ENCODE measurements around the gene SMOC2. TPM values are rescaled to one million over a fixed set of nuclear protein-coding genes. Genes with fewer than 3 reads are reported as not detected.

The SMOC2 gene, protein sequence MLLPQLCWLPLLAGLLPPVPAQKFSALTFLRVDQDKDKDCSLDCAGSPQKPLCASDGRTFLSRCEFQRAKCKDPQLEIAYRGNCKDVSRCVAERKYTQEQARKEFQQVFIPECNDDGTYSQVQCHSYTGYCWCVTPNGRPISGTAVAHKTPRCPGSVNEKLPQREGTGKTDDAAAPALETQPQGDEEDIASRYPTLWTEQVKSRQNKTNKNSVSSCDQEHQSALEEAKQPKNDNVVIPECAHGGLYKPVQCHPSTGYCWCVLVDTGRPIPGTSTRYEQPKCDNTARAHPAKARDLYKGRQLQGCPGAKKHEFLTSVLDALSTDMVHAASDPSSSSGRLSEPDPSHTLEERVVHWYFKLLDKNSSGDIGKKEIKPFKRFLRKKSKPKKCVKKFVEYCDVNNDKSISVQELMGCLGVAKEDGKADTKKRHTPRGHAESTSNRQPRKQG
- 14.4 TPM for total RNA-seq
- long read RNA-seq, transcript SMOC2-202 (13 exons, 3,117 nt) = major isoform, 20 of 28 reads
- long read RNA-seq, partial matches to known transcripts = 5 of 28 reads
- long read RNA-seq, other reads (novel, unspliced or antisense) = 2 of 28 reads

DNA sequence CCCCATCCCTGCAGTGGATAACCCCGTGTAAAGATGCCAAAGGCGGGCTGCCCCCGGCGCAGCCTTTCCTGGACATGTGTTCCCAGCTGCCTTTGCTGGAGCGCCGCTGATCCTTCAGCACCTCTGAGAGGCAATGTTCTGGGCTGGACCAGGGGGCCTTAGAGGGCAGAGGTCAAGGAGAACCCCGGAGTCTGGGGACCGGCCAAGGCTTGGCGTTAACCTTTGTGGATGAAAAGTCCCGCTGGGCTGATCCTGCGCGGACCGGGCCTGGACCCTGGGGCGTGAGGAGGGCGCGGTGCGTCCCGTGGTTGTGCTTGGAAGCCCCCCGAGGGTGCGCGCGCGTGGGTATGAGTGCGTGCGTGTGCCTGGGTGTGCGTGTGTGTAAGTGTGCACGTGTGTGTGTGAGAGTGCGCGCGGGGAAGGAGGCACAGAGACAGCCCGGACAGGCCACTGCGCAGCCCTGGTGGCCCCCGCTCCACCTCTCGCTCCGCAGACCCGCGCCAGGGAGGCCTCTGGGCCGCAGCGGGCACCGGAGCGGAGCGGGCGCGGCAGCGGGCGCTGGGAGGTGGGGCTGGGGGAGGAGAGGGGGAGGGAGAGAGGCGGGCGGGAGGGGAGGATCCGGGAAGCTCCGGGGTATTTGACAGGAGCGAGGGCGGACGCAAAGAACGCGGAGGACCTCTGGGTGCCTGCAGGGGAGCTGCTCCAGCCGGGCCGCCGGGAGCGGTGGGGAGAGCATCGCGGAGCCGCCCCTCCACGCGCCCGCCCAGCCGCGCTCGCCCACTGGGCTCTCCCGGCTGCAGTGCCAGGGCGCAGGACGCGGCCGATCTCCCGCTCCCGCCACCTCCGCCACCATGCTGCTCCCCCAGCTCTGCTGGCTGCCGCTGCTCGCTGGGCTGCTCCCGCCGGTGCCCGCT, at the start of gene SMOC2:
SMOC2 (plus strand) TSS at position 665 of the 914 bp plus-strand sequence; CDS start at position 852, 187 bp downstream.
- Histone ChIP-seq H3K4me3 (peak within 1 kb of the TSS; percentile 72), H3K27me3 (ENCODE audit: low read depth) (peaks cover 97% of the 10 kb centered on the region), H3K27ac (replicated peaks) (peak within 1 kb of the TSS; percentile 76), H3K36me3 (no peaks in the 10 kb centered on the region), H3K9me3 (replicated peaks) (no peaks in the 10 kb centered on the region), H3K4me1 (peaks cover 26% of the 10 kb centered on the region)
- peak; percentile 66 for DNase-seq
- TF ChIP-seq, protein P1, sequence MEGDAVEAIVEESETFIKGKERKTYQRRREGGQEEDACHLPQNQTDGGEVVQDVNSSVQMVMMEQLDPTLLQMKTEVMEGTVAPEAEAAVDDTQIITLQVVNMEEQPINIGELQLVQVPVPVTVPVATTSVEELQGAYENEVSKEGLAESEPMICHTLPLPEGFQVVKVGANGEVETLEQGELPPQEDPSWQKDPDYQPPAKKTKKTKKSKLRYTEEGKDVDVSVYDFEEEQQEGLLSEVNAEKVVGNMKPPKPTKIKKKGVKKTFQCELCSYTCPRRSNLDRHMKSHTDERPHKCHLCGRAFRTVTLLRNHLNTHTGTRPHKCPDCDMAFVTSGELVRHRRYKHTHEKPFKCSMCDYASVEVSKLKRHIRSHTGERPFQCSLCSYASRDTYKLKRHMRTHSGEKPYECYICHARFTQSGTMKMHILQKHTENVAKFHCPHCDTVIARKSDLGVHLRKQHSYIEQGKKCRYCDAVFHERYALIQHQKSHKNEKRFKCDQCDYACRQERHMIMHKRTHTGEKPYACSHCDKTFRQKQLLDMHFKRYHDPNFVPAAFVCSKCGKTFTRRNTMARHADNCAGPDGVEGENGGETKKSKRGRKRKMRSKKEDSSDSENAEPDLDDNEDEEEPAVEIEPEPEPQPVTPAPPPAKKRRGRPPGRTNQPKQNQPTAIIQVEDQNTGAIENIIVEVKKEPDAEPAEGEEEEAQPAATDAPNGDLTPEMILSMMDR (IDR thresholded peaks at IDR 0.05; ENCODE audit: borderline replicate concordance) = peak; percentile 16
- intact Hi-C loops (cut with micrococcal nuclease) = no loop called here

DNA sequence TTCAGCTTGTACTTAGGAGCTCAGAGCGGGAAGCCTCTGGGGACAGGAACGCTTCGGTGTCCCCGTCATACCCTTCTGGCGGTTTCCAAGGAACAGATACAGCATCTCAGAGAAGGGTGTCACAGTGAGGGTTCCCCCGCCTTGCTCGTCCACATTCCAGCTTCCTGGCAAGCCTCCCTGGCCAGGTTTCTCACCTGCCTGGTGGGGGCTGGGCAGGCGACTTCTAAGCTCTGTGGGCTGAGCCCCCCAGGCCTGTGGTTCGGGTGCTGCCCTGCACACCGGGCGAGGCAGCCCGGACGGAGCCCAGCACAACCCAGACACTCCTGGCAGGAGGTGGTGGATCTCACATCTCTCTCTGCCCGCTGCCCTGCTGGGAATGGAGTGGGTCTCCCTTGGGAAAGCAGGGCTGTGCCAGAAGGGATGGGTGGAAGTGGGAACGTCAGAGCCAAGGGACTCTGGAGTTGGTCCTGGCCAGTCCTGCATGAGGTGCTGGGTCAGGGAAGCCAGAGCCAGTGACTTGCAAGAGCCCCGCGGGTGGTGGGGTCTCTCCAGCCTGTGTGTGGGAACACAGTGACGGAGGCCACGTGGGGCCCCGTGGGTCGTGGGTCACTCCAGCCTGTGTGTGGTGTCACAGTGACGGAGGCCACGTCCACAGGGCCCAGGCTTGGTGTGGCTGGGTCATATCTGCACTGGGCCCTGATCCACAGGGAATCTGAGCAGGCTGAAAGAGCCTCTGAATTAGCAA, 47.7 kb upstream of the SMOC2 start:
- Histone ChIP-seq H3K4me3 (no peak overlapping the region), H3K9me3 (replicated peaks) (no peaks in the 10 kb centered on the region), H3K27me3 (ENCODE audit: low read depth) (peaks cover 38% of the 10 kb centered on the region), H3K36me3 (no peaks in the 10 kb centered on the region), H3K4me1 (no peaks in the 10 kb centered on the region), H3K27ac (replicated peaks) (no peak overlapping the region)
- DNase-seq = no peak
- TF ChIP-seq, protein P1 (IDR thresholded peaks at IDR 0.05; ENCODE audit: borderline replicate concordance) = no peak
- intact Hi-C loops (cut with micrococcal nuclease) = no loop called here

DNA sequence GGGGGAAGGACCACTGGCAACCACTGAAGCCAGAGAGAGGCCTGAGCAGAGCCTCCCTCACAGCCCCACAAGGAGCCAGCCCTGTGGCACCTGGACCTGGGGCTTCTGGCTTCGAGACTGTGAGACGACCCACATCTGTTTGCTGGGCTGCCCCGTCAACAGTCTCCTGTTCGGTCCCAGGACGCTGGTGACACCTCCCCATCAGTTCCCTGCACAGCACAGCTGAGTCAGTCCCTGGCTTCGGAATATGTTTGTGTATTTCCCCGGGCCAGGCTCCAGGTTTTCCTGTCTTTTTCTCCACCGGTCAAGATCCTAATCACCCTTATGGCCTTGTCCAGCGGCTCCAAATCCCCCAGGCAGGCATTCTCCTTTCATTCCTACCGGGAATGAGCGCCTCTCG, 46.4 kb upstream of the SMOC2 start:
- H3K4me3 ChIP-seq = no peak overlapping the region
- no peaks in the 10 kb centered on the region for H3K36me3 ChIP-seq
- H3K27ac ChIP-seq (replicated peaks) = no peak overlapping the region
- peaks cover 13% of the 10 kb centered on the region for H3K9me3 ChIP-seq (replicated peaks)
- DNase-seq = no peak
- intact Hi-C loops (cut with micrococcal nuclease) = no loop called here
- H3K27me3 ChIP-seq (ENCODE audit: low read depth) = peaks cover 37% of the 10 kb centered on the region
- H3K4me1 ChIP-seq = no peaks in the 10 kb centered on the region
- TF ChIP-seq, protein P1 (IDR thresholded peaks at IDR 0.05; ENCODE audit: borderline replicate concordance) = no peak

DNA sequence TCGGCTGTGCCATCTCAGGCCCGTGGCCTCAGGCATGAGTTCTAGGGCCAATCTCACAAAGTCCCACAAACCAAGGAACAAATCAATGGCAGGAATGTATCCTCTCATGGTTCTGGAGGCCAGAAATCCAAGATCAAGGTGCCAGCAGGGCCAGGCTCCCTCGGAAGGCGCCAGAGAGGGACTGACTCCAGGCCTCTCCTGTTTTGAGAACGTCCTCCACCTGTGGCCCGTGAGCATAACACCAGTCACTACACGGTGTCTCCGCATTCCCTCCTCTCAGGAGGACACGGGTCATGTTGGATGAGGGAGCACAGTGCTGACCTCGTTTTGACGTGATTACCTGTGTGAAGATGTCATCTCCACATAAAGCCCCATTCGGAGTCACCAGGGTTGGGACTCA, 45.0 kb upstream of the SMOC2 start:
- intact Hi-C loops (cut with micrococcal nuclease) = no loop called here
- Histone ChIP-seq H3K4me1 (no peaks in the 10 kb centered on the region), H3K9me3 (replicated peaks) (peaks cover 24% of the 10 kb centered on the region), H3K27ac (replicated peaks) (no peak overlapping the region), H3K27me3 (ENCODE audit: low read depth) (peaks cover 37% of the 10 kb centered on the region), H3K4me3 (no peak overlapping the region), H3K36me3 (no peaks in the 10 kb centered on the region)
- DNase-seq = no peak
- TF ChIP-seq, protein P1 (IDR thresholded peaks at IDR 0.05; ENCODE audit: borderline replicate concordance) = no peak

DNA sequence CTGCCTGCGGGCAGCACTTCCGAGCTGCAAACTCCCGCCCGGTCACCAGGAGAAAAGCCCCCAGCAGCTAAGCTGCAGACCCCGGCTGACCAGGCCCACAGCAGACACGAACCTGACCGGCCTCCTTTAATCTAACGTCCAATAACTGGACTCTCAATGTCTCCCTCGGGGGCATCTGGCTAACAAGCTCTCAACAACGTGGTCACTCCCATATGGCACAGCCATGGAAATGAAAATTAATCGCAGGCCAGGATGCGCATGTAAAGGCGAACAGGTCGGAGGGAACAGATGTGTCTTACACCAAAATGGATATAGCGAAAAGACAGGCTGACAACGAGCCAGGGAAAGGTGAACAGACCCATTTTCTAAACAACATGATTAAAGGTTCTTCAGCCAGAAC, 44.4 kb upstream of the SMOC2 start:
- TF ChIP-seq, protein P1 (IDR thresholded peaks at IDR 0.05; ENCODE audit: borderline replicate concordance) = no peak
- no peak overlapping the region for H3K4me3 ChIP-seq
- intact Hi-C loops (cut with micrococcal nuclease) = no loop called here
- peaks cover 30% of the 10 kb centered on the region for H3K9me3 ChIP-seq (replicated peaks)
- H3K27me3 ChIP-seq (ENCODE audit: low read depth) = peaks cover 35% of the 10 kb centered on the region
- no peaks in the 10 kb centered on the region for H3K36me3 ChIP-seq
- no peaks in the 10 kb centered on the region for H3K4me1 ChIP-seq
- no peak for DNase-seq
- H3K27ac ChIP-seq (replicated peaks) = no peak overlapping the region
